ENCODE data around the gene FSHR.

Gene FSHR

DNA sequence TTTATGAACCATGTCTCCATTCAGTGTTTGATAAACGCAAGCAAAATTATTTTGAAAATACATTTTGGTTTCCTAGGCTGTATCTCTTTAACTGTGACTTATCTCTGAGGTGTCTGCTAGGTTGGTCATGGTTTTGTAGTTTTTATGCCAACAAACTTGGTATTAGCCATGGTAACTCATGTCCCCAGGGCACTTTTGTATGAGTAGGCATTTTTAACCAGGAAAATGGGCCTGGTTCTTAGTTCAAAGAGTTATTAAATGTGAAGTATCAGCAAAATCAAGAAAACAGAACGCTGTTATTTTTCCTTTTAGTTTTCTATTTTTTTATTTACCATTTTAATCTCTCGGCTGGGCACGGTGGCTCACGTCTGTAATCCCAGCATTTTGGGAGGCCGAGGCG lies 219.5 kb downstream of the FSHR start:
- no peak overlapping the region for H3K9ac ChIP-seq (ENCODE audit: low read length)
- no peaks in the 10 kb centered on the region for H3K27me3 ChIP-seq (replicated peaks; ENCODE audit: control insufficient read depth, insufficient read depth, low read length)
- H3K4me1 ChIP-seq (ENCODE audit: control insufficient read depth, insufficient read depth, low read length), result no peaks in the 10 kb centered on the region
- DNase-seq (ENCODE audit: low read depth), result no peak
- no peaks in the 10 kb centered on the region for H3K36me3 ChIP-seq (ENCODE audit: control insufficient read depth, insufficient read depth, low read length, severe bottlenecking)
- H3K4me3 ChIP-seq (ENCODE audit: low read length), result no peak overlapping the region
- H3K9me3 ChIP-seq (ENCODE audit: control insufficient read depth, low read length), result no peaks in the 10 kb centered on the region

DNA sequence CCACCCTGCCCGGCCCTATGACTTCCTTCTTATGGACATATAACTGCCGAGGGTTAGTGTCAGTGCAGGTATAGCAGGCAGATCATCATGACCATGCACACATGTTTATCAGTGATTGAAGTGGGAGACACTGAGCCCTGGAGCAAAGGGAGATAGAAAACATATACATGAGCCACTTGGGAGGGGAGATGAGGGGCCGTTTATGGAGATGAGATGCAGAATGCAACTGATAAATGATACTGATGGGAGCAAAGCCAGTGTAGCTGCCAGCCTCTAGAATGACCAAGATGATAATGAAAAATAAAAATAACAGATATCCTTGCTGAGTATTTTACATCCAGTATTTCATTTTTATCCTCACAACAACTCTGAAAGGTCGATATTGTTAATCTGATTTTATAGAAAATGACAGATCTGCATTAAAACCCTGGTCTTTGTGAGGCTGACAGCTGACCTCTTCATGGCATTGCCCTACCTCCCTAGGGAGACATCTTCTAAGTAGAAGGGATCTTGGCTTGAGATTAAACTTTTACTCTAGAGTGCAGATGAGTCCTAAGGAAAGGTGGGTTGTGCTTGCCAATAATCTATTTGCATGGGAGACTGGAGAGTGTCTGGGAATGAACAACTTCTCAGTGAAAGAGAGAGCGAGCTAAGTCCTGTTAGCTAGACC lies 220.4 kb downstream of the FSHR start:
- Histone ChIP-seq H3K4me1 (ENCODE audit: control insufficient read depth, insufficient read depth, low read length) (no peaks in the 10 kb centered on the region), H3K4me3 (ENCODE audit: low read length) (no peak overlapping the region), H3K36me3 (ENCODE audit: control insufficient read depth, insufficient read depth, low read length, severe bottlenecking) (no peaks in the 10 kb centered on the region), H3K27me3 (replicated peaks; ENCODE audit: control insufficient read depth, insufficient read depth, low read length) (no peaks in the 10 kb centered on the region), H3K9ac (ENCODE audit: low read length) (no peak overlapping the region), H3K9me3 (ENCODE audit: control insufficient read depth, low read length) (no peaks in the 10 kb centered on the region)
- DNase-seq (ENCODE audit: low read depth), result no peak

DNA sequence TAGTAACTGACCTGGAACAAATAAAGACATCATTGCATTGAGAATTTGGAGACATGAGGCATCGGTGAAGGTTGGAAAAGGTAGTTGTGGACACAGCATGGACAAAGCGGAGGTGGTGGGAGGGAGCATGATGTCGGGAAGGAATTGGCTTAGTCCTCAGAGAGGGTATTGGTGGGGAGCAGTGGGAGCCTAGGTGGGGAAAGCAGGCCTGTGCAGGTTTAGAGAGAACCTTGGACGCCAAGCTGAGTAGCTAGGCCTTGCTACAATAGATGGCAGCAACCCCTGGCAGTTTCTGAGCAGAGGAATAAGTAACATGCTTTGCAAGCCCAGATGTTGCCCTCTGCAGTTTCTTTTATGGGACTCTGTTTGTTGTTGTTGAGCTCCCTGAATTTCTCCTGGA lies 221.6 kb downstream of the FSHR start:
- Histone ChIP-seq H3K4me3 (ENCODE audit: low read length) (no peak overlapping the region), H3K9me3 (ENCODE audit: control insufficient read depth, low read length) (no peaks in the 10 kb centered on the region), H3K27me3 (replicated peaks; ENCODE audit: control insufficient read depth, insufficient read depth, low read length) (peaks cover 9% of the 10 kb centered on the region), H3K36me3 (ENCODE audit: control insufficient read depth, insufficient read depth, low read length, severe bottlenecking) (no peaks in the 10 kb centered on the region), H3K4me1 (ENCODE audit: control insufficient read depth, insufficient read depth, low read length) (no peaks in the 10 kb centered on the region), H3K9ac (ENCODE audit: low read length) (no peak overlapping the region)
- no peak for DNase-seq (ENCODE audit: low read depth)

DNA sequence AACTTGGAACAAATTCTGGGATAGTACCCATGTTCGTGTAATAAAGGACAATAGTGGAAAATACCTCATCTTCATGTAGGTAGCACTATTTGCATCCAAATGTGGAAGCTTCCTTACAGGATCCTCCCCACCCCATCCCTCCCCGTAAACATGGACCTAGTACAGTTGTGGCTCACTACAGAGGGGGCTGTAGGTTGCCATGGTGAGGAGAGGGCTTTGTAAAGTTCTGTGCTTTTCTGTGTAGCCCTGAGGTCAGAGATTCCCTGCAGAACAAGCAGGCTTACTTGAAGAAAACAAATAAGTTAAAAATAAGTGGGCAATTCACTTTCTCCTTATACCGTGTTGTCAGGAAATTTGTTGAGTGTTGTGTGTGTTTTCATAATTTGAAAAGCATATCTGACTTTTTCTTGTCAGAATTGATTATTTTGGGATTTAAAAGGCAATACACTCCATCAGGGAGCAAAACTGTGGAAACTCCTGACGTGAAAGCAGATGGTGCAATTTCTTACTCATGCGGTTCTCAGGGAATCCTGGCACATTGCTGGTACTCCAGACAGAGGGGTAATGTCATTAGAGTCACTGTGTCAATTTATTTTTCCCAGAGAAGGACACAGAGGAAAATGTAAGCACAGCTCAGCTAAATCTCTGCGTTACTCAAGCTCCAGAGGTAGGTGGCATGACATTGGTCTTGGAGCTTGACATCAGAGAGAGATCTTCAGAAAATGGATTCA lies 224.6 kb downstream of the FSHR start:
- H3K9me3 ChIP-seq (ENCODE audit: control insufficient read depth, low read length), result no peaks in the 10 kb centered on the region
- H3K9ac ChIP-seq (ENCODE audit: low read length), result no peak overlapping the region
- H3K36me3 ChIP-seq (ENCODE audit: control insufficient read depth, insufficient read depth, low read length, severe bottlenecking), result no peaks in the 10 kb centered on the region
- H3K4me1 ChIP-seq (ENCODE audit: control insufficient read depth, insufficient read depth, low read length), result no peaks in the 10 kb centered on the region
- H3K27me3 ChIP-seq (replicated peaks; ENCODE audit: control insufficient read depth, insufficient read depth, low read length), result peaks cover 16% of the 10 kb centered on the region
- no peak for DNase-seq (ENCODE audit: low read depth)
- no peak overlapping the region for H3K4me3 ChIP-seq (ENCODE audit: low read length)

DNA sequence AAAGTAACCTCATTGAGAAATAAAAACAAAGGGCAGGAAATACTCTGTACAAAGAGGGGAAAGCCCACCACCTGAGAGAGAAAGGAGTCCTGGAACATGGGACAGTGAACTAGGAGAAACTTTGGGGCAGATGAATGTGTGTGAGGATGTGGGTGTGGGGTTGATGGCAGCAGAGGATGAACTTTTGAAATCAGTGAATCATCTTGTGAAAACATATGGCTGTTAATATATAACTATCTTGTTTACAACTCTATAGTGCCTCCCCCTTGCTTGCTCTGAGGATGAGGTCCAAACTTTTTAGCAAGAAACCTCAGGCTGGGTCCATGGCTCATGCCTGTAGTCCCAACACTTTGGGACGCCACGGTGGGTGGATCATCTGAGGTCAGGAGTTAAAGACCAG lies 227.0 kb downstream of the FSHR start:
- Histone ChIP-seq H3K36me3 (ENCODE audit: control insufficient read depth, insufficient read depth, low read length, severe bottlenecking) (no peaks in the 10 kb centered on the region), H3K9me3 (ENCODE audit: control insufficient read depth, low read length) (no peaks in the 10 kb centered on the region), H3K4me3 (ENCODE audit: low read length) (no peak overlapping the region), H3K9ac (ENCODE audit: low read length) (no peak overlapping the region), H3K4me1 (ENCODE audit: control insufficient read depth, insufficient read depth, low read length) (no peaks in the 10 kb centered on the region), H3K27me3 (replicated peaks; ENCODE audit: control insufficient read depth, insufficient read depth, low read length) (peaks cover 16% of the 10 kb centered on the region)
- DNase-seq (ENCODE audit: low read depth), result no peak

DNA sequence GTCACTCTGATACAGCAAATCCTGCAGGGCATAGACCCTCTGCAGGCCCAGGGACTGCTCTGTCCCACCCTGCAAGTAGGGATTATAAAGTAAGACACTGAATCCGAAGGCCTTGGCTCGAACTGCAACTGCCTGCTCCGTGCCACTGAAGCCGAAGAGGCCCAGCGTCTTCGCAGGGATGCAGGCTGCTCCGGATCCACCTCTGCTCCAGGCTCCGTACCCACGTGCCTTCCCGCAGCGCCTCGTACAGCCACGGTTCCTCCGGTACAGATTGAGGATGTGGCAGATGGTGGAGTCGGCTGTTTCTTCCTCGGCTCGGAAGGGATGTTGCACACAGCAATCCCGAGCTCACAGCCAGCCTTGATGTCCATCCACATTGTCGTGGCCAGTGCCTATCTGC lies 238.4 kb downstream of the FSHR start:
- Histone ChIP-seq H3K27me3 (replicated peaks; ENCODE audit: control insufficient read depth, insufficient read depth, low read length) (no peaks in the 10 kb centered on the region), H3K9ac (ENCODE audit: low read length) (no peak overlapping the region), H3K9me3 (ENCODE audit: control insufficient read depth, low read length) (peaks cover 6% of the 10 kb centered on the region), H3K4me3 (ENCODE audit: low read length) (no peak overlapping the region), H3K4me1 (ENCODE audit: control insufficient read depth, insufficient read depth, low read length) (no peaks in the 10 kb centered on the region), H3K36me3 (ENCODE audit: control insufficient read depth, insufficient read depth, low read length, severe bottlenecking) (no peaks in the 10 kb centered on the region)
- no peak for DNase-seq (ENCODE audit: low read depth)

DNA sequence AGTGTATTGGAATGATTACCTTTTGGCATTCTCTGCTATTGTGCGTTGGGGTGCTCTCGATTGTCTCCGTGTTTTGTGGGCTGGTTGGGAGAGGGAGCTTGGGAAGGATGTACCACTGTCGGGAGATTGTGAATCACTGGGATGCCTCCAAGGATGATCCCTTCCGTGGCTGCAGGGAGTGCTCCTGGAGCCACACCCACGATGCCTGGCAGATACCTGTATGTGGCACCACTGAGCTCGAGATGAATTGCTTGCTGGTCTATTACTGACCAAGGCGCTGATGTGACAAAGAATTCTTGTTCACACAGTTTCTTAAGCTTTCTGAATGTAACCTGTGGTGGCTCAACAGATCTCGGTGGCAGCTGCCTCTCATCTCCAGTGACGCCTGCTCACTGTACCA lies 239.1 kb downstream of the FSHR start:
- no peak for DNase-seq (ENCODE audit: low read depth)
- Histone ChIP-seq H3K4me3 (ENCODE audit: low read length) (no peak overlapping the region), H3K9ac (ENCODE audit: low read length) (no peak overlapping the region), H3K9me3 (ENCODE audit: control insufficient read depth, low read length) (peaks cover 6% of the 10 kb centered on the region), H3K27me3 (replicated peaks; ENCODE audit: control insufficient read depth, insufficient read depth, low read length) (no peaks in the 10 kb centered on the region), H3K4me1 (ENCODE audit: control insufficient read depth, insufficient read depth, low read length) (no peaks in the 10 kb centered on the region), H3K36me3 (ENCODE audit: control insufficient read depth, insufficient read depth, low read length, severe bottlenecking) (no peaks in the 10 kb centered on the region)

DNA sequence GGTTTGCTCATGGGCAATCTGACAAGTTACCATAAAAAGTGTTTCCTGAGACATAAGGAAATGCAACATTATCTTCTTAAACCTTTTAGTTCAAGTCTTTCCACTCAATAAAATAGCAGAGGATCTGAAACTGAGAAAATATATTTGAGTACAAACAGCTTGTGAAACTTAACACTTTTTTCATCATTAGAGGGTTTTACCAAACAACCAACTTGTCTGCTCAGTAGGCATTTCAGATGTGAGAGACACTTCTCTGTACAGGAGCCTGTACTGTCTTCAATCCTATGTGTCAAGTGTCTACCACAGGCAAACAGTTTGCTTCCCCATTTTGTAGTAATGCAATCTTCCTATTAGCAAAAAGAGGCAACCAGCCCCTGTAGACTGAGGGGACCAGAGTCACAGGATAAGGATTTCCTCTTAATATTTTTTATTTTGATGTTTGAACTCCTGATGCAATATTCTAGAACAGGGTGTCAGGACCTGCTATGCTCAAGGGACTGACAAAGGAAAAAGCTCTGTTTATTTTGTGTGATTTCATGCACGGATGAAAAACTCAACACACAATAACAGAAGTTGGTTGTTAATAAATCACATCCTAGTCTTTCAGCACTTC lies 239.7 kb downstream of the FSHR start:
- Histone ChIP-seq H3K4me3 (ENCODE audit: low read length) (no peak overlapping the region), H3K9me3 (ENCODE audit: control insufficient read depth, low read length) (peaks cover 6% of the 10 kb centered on the region), H3K27me3 (replicated peaks; ENCODE audit: control insufficient read depth, insufficient read depth, low read length) (no peaks in the 10 kb centered on the region), H3K9ac (ENCODE audit: low read length) (no peak overlapping the region), H3K4me1 (ENCODE audit: control insufficient read depth, insufficient read depth, low read length) (no peaks in the 10 kb centered on the region), H3K36me3 (ENCODE audit: control insufficient read depth, insufficient read depth, low read length, severe bottlenecking) (no peaks in the 10 kb centered on the region)
- DNase-seq (ENCODE audit: low read depth), result no peak

Data from adipocyte (in vitro differentiated cells).